ENCODE results near the gene ZEB1. TPM values are rescaled to one million over a fixed set of nuclear protein-coding genes. Genes with fewer than 3 reads are reported as not detected.

ZEB1 gene
- total RNA-seq, 1 donor from 2014 or later: 29.9 TPM

DNA sequence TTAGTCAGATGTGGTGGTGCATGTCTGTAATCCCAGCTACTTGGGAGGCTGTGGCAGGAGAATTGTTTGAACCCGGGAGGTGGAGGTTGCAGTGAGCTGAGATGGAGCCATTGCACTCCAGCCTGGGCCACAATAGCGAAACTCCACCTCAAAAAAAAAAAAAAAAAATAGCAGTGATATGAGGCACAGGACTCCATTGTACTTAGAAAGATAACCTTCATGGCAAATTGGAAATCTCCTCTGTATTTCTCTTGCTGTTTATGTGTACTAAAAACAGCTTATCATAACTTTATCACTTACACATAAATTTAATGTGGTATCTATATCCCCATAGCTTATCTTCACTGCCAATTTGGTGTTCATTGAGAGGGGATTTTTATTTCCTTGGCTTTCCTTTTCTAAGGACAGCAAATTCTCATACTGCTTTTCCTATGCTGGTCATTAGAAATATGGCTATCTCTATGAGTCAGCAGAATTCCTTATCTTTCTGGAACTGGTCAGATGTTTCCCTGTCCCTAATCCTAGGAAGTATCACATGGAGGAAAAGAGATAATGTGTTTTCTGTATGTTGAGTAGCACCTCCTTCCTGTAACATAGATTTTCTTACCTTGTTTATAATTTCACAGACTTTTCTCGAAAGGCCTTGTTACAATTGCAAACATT is 40.6 kb upstream of the ZEB1 start:
- H3K4me3 Mint-ChIP-seq: no peak overlapping the region
- no peak for DNase-seq (ENCODE audit: extremely low spot score, unreplicated experiment)
- no peaks in the 10 kb centered on the region for H3K36me3 Mint-ChIP-seq
- no peaks in the 10 kb centered on the region for H3K4me1 Mint-ChIP-seq (ENCODE audit: unreplicated experiment)
- H3K9me3 Mint-ChIP-seq: no peaks in the 10 kb centered on the region
- H3K27ac Mint-ChIP-seq: no peak overlapping the region
- TF ChIP-seq, protein P1, sequence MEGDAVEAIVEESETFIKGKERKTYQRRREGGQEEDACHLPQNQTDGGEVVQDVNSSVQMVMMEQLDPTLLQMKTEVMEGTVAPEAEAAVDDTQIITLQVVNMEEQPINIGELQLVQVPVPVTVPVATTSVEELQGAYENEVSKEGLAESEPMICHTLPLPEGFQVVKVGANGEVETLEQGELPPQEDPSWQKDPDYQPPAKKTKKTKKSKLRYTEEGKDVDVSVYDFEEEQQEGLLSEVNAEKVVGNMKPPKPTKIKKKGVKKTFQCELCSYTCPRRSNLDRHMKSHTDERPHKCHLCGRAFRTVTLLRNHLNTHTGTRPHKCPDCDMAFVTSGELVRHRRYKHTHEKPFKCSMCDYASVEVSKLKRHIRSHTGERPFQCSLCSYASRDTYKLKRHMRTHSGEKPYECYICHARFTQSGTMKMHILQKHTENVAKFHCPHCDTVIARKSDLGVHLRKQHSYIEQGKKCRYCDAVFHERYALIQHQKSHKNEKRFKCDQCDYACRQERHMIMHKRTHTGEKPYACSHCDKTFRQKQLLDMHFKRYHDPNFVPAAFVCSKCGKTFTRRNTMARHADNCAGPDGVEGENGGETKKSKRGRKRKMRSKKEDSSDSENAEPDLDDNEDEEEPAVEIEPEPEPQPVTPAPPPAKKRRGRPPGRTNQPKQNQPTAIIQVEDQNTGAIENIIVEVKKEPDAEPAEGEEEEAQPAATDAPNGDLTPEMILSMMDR (conservative IDR thresholded peaks at IDR 0.05): no peak
- no peaks in the 10 kb centered on the region for H3K27me3 Mint-ChIP-seq

DNA sequence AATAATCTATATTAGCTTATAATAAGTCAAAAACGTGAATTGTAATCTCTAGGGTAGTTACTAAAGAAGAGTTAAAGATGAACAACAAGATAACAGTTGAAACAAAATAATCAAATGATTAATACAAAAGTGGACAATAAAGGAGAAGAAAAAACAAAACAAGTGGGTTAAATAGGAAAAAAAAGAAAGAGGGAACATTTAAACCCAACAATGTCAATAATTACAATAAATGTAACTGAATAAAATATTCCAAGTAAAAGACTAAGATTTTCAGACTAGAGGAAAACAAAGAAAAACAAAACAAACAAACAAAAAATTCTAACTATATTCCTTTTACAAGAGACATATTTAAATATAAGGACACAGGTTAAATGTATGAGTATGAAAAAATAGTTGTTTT is 38.0 kb upstream of the ZEB1 start:
- H3K4me1 Mint-ChIP-seq (ENCODE audit: unreplicated experiment): no peaks in the 10 kb centered on the region
- DNase-seq (ENCODE audit: extremely low spot score, unreplicated experiment): no peak
- TF ChIP-seq, protein P1 (conservative IDR thresholded peaks at IDR 0.05): no peak
- no peaks in the 10 kb centered on the region for H3K9me3 Mint-ChIP-seq
- no peak overlapping the region for H3K27ac Mint-ChIP-seq
- H3K36me3 Mint-ChIP-seq: no peaks in the 10 kb centered on the region
- H3K27me3 Mint-ChIP-seq: no peaks in the 10 kb centered on the region
- no peak overlapping the region for H3K4me3 Mint-ChIP-seq

DNA sequence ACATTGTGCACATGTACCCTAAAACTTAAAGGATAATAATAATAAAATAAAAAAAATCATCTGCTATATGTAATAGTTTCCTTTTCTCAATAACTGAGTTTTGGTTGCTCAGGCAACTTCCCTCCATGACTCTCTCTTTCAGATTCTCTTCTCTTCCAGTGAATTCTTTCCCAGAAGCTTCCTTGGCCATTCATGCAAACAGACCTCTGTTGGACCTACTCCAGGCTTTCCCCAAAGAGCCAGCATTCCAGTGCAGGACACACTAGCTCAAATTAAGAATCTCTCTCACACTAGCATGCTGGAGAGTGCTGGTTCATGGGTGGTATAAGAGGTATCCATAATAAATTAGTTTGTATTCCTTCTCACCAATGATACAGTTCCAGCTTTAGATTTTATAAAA is 31.0 kb upstream of the ZEB1 start:
- TF ChIP-seq, protein P1 (conservative IDR thresholded peaks at IDR 0.05): no peak
- Mint-ChIP-seq H3K27ac (no peak overlapping the region), H3K27me3 (no peaks in the 10 kb centered on the region), H3K9me3 (no peaks in the 10 kb centered on the region), H3K36me3 (no peaks in the 10 kb centered on the region), H3K4me1 (ENCODE audit: unreplicated experiment) (no peaks in the 10 kb centered on the region), H3K4me3 (no peak overlapping the region)
- DNase-seq (ENCODE audit: extremely low spot score, unreplicated experiment): no peak

DNA sequence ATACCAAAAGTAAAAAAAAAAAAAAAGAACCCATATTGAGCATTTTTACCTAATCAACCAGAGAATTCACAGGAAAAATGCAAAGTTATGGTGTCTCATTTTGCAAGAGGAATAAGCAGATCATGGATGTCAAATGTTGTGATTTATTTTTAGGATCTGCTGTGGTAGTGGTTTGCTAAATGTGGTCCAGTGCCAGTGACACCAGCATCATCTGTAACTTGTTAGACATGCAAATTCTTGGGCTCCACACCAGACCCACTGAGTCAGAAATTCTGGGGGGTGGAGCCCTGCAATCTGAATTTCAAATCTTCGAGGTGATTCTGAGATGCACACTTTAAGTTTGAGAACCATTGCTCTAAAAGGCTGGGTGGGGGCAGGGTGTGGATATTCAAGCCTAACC is 30.1 kb upstream of the ZEB1 start:
- no peak overlapping the region for H3K27ac Mint-ChIP-seq
- no peaks in the 10 kb centered on the region for H3K4me1 Mint-ChIP-seq (ENCODE audit: unreplicated experiment)
- no peaks in the 10 kb centered on the region for H3K9me3 Mint-ChIP-seq
- DNase-seq (ENCODE audit: extremely low spot score, unreplicated experiment): no peak
- H3K36me3 Mint-ChIP-seq: no peaks in the 10 kb centered on the region
- H3K4me3 Mint-ChIP-seq: no peak overlapping the region
- H3K27me3 Mint-ChIP-seq: no peaks in the 10 kb centered on the region
- TF ChIP-seq, protein P1 (conservative IDR thresholded peaks at IDR 0.05): no peak

DNA sequence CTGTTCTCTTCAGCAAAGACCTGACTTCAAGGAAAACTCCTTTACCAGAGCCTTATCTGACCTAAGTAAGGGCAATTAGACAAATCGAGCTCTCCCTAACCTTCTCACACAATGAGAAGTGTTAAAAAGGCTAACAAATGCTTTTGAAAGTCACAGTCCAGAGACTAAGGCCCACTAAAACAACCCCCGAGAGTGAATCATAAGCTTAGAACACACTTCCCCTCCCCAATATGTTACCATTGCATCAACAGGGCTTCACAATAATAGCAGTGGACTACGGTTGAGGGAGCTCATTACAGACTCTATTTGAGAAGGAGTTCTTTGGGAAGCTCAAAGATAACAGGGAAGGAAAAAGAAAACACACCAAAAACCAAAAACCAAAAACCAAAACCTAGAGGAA is 28.6 kb upstream of the ZEB1 start:
- no peaks in the 10 kb centered on the region for H3K4me1 Mint-ChIP-seq (ENCODE audit: unreplicated experiment)
- no peaks in the 10 kb centered on the region for H3K27me3 Mint-ChIP-seq
- no peak overlapping the region for H3K4me3 Mint-ChIP-seq
- H3K9me3 Mint-ChIP-seq: no peaks in the 10 kb centered on the region
- H3K27ac Mint-ChIP-seq: no peak overlapping the region
- TF ChIP-seq, protein P1 (conservative IDR thresholded peaks at IDR 0.05): no peak
- no peak for DNase-seq (ENCODE audit: extremely low spot score, unreplicated experiment)
- H3K36me3 Mint-ChIP-seq: no peaks in the 10 kb centered on the region

DNA sequence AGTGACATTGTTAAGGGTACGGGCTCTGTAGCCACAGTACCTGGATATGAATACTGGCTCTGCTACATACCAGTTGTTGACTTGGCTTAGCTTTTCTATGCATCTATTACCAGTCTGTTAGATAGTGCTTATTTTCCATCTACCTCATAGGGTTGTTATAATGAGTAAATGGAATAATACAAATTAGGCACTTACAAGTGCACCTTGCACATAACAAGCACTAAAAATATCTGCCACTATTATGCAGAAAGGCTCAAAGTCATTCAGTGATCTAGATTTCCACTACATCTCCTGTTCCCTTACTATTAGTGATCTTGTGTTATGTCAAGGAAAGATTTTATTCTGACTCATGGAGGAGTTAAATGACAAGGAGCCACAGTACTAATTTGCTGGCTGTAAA is 27.9 kb upstream of the ZEB1 start:
- H3K9me3 Mint-ChIP-seq: no peaks in the 10 kb centered on the region
- H3K4me1 Mint-ChIP-seq (ENCODE audit: unreplicated experiment): no peaks in the 10 kb centered on the region
- TF ChIP-seq, protein P1 (conservative IDR thresholded peaks at IDR 0.05): no peak
- H3K36me3 Mint-ChIP-seq: no peaks in the 10 kb centered on the region
- H3K4me3 Mint-ChIP-seq: no peak overlapping the region
- no peaks in the 10 kb centered on the region for H3K27me3 Mint-ChIP-seq
- no peak overlapping the region for H3K27ac Mint-ChIP-seq
- DNase-seq (ENCODE audit: extremely low spot score, unreplicated experiment): no peak

Measured in type B pancreatic cell (in vitro differentiated cells).